ENCODE measurements around the gene HBA1. TPM values are rescaled to one million over a fixed set of nuclear protein-coding genes. Genes with fewer than 3 reads are reported as not detected.

HBA1 gene
- total and polyA plus RNA-seq, 2 of the 8 experiments (the other 6 are each of a cell fraction or from before 2014, with no cell fraction given) = 2.3 TPM

DNA sequence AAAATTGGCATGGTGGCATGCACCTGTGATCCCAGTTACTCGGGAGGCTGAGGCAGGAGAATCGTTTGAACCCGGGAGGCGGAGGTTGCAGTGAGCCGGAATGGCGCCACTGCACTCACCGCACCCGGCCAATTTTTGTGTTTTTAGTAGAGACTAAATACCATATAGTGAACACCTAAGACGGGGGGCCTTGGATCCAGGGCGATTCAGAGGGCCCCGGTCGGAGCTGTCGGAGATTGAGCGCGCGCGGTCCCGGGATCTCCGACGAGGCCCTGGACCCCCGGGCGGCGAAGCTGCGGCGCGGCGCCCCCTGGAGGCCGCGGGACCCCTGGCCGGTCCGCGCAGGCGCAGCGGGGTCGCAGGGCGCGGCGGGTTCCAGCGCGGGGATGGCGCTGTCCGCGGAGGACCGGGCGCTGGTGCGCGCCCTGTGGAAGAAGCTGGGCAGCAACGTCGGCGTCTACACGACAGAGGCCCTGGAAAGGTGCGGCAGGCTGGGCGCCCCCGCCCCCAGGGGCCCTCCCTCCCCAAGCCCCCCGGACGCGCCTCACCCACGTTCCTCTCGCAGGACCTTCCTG, 3.7 kb downstream of the HBA1 start, which contains the start of gene HBQ1 (continued):
- no peak for TF ChIP-seq BCL11A (IDR thresholded peaks at IDR 0.05; ENCODE audit: low read depth in 2 of 2, low read length in 2 of 2)
- TF ChIP-seq RAD21 (IDR thresholded peaks at IDR 0.05 in 1 of 2, conservative IDR thresholded peaks at IDR 0.05 in 1 of 2; ENCODE audit: low read depth in 2 of 2, low read length in 2 of 2) = peak; percentile 15 to 63; a peak in 3 of 4 replicates
- TF ChIP-seq SP2 (IDR thresholded peaks at IDR 0.05; ENCODE audit: low read length) = no peak
- no peak for TF ChIP-seq CHD2 (IDR thresholded peaks at IDR 0.05; ENCODE audit: low read length)
- no peak for TF ChIP-seq SIRT6 (IDR thresholded peaks at IDR 0.05; ENCODE audit: low read length)
- no peak for TF ChIP-seq POU5F1 (IDR thresholded peaks at IDR 0.05; ENCODE audit: low read depth, low read length)
- no peak for TF ChIP-seq JUND (IDR thresholded peaks at IDR 0.05; ENCODE audit: low read length)
- peak; percentile 42 for TF ChIP-seq EZH2 (IDR thresholded peaks at IDR 0.05; ENCODE audit: low read depth, low read length, severe bottlenecking)
- TF ChIP-seq SAP30 (IDR thresholded peaks at IDR 0.05; ENCODE audit: insufficient read depth, insufficient replicate concordance, low read length) = no peak
- TF ChIP-seq MAX (IDR thresholded peaks at IDR 0.05) = no peak
- no peak for TF ChIP-seq EP300 (IDR thresholded peaks at IDR 0.05; ENCODE audit: borderline replicate concordance in 1 of 2, low read depth in 2 of 2, low read length in 2 of 2)
- no peak for TF ChIP-seq SP1 (IDR thresholded peaks at IDR 0.05; ENCODE audit: low read depth, low read length)
- TF ChIP-seq CREB1 (IDR thresholded peaks at IDR 0.05) = no peak
- TF ChIP-seq RBBP5 (IDR thresholded peaks at IDR 0.05; ENCODE audit: borderline replicate concordance, low read depth, low read length) = no peak
- TF ChIP-seq CTBP2 (IDR thresholded peaks at IDR 0.05; ENCODE audit: borderline replicate concordance, insufficient read depth, insufficient read length, low read length) = no peak
- no peak for TF ChIP-seq TAF1 (IDR thresholded peaks at IDR 0.05; ENCODE audit: low read depth, low read length)
